WTC11 (cell line): ENCODE data around the gene PTBP2. TPM values are rescaled to one million over a fixed set of nuclear protein-coding genes. Genes with fewer than 3 reads are reported as not detected.

Experiments
- ATAC-seq: fragments of 200-7000 bp; cut with Tn5 transposase; 2 replicates; pipeline ENCODE4 v1.10.0; 2021; ENCODE audit warnings: mild to moderate bottlenecking, moderate library complexity
- CTCF ChIA-PET: fragments of 300-600 bp; sonication (Branson Sonifier 250); formaldehyde crosslinking; loops from one replicate; lab custom pipeline; 2021; ENCODE audit warnings: antibody characterized with exemption; lab: Charles Lee
- POLR2A ChIA-PET: fragments of 350-600 bp; sonication (Branson Sonifier 250); formaldehyde crosslinking; loops from one replicate; lab custom pipeline; 2021; ENCODE audit warnings: antibody characterized with exemption; lab: Charles Lee
- DNase-seq: peaks from one replicate; pipeline ENCODE4 v3.0.0; 2021; ENCODE audit warnings: low spot score
- H3K27ac Mint-ChIP-seq: 2 replicates; pipeline ENCODE4 v1.8.0; 2021; ENCODE audit warnings: mixed read lengths
- H3K27me3 Mint-ChIP-seq: 2 replicates; pipeline ENCODE4 v1.8.0; 2021; ENCODE audit warnings: low read depth, mild to moderate bottlenecking, moderate library complexity, mixed read lengths
- H3K36me3 Mint-ChIP-seq: 2 replicates; pipeline ENCODE4 v1.8.0; 2021; ENCODE audit warnings: mixed read lengths
- H3K4me1 Mint-ChIP-seq: 2 replicates; pipeline ENCODE4 v1.8.0; 2022; ENCODE audit warnings: mixed read lengths
- H3K4me3 Mint-ChIP-seq: 2 replicates; pipeline ENCODE4 v1.8.0; 2021; ENCODE audit warnings: mild to moderate bottlenecking, moderate library complexity, mixed read lengths
- H3K9me3 Mint-ChIP-seq: 2 replicates; pipeline ENCODE4 v1.8.0; 2021; ENCODE audit warnings: mixed read lengths
- CREB1 ChIP-seq: sonication (generic); formaldehyde crosslinking; IDR thresholded peaks from 2 replicates; pipeline ENCODE4 v1.8.0; 2023; ENCODE audit warnings: mild to moderate bottlenecking, missing genetic modification reagents
- FOXP1 ChIP-seq: sonication (generic); formaldehyde crosslinking; IDR thresholded peaks from 2 replicates; pipeline ENCODE4 v1.8.0; 2022; ENCODE audit warnings: missing genetic modification reagents, mild to moderate bottlenecking, moderate library complexity, borderline replicate concordance
- JUN ChIP-seq: sonication (generic); formaldehyde crosslinking; IDR thresholded peaks from 2 replicates; pipeline ENCODE4 v1.8.0; 2023; ENCODE audit warnings: mild to moderate bottlenecking, missing genetic modification reagents
- MXD4 ChIP-seq: fragments of 250-450 bp; sonication (Bioruptor Pico); IDR thresholded peaks from 2 replicates; pipeline ENCODE4 v1.8.0; 2021; ENCODE audit warnings: mild to moderate bottlenecking, moderate library complexity, borderline replicate concordance
- TEAD1 ChIP-seq: sonication (generic); formaldehyde crosslinking; IDR thresholded peaks from 2 replicates; pipeline ENCODE4 v1.8.0; 2022; ENCODE audit warnings: mild to moderate bottlenecking, missing genetic modification reagents
- ZNF263 ChIP-seq: sonication (generic); formaldehyde crosslinking; IDR thresholded peaks from 2 replicates; pipeline ENCODE4 v1.8.1; 2022; ENCODE audit warnings: low read depth, mild to moderate bottlenecking, moderate library complexity, missing genetic modification reagents
- total RNA-seq: library from RNA; stranded (reverse); gene quantifications from 3 replicates; pipeline ENCODE4 v1.2.3, GENCODE V29; 2021
- TF ChIP-seq, protein P1 (sequence below): sonication (generic); formaldehyde crosslinking; IDR thresholded peaks from 2 replicates; pipeline ENCODE4 v1.8.1; 2022; ENCODE audit warnings: mild to moderate bottlenecking, missing genetic modification reagents, moderate library complexity, borderline replicate concordance
- TF ChIP-seq, protein P2 (sequence below): sonication (generic); formaldehyde crosslinking; IDR thresholded peaks from 2 replicates; pipeline ENCODE4 v1.8.1; 2022; ENCODE audit warnings: mild to moderate bottlenecking, moderate library complexity, missing genetic modification reagents
- TF ChIP-seq, protein P3 (sequence below): sonication (generic); formaldehyde crosslinking; IDR thresholded peaks from 2 replicates; pipeline ENCODE4 v1.8.0; 2023; ENCODE audit warnings: mild to moderate bottlenecking, missing genetic modification reagents
- TF ChIP-seq, protein P4 (sequence below): sonication (generic); formaldehyde crosslinking; IDR thresholded peaks from 2 replicates; pipeline ENCODE4 v1.8.1; 2023; ENCODE audit warnings: mild to moderate bottlenecking, missing genetic modification reagents
- TF ChIP-seq, protein P5 (sequence below): sonication (generic); formaldehyde crosslinking; IDR thresholded peaks from 2 replicates; pipeline ENCODE4 v1.8.0; 2022; ENCODE audit warnings: mild to moderate bottlenecking, missing genetic modification reagents
- TF ChIP-seq, protein P6 (sequence below): sonication (generic); formaldehyde crosslinking; conservative IDR thresholded peaks from 2 replicates; pipeline ENCODE4 v1.8.1; 2022; ENCODE audit warnings: mild to moderate bottlenecking, missing genetic modification reagents
- TF ChIP-seq, protein P7 (sequence below): fragments of 250-450 bp; sonication (Bioruptor Pico); IDR thresholded peaks from 2 replicates; pipeline ENCODE4 v1.9.0; 2021; ENCODE audit warnings: moderate library complexity, mild to moderate bottlenecking, inconsistent platforms, borderline replicate concordance
- TF ChIP-seq, protein P8 (sequence below): sonication (generic); formaldehyde crosslinking; conservative IDR thresholded peaks from 2 replicates; pipeline ENCODE4 v1.8.1; 2023; ENCODE audit warnings: mild to moderate bottlenecking, low read depth, missing genetic modification reagents, moderate library complexity
- TF ChIP-seq, protein P9 (sequence below): fragments of 250-450 bp; sonication (Bioruptor Pico); conservative IDR thresholded peaks from 2 replicates; pipeline ENCODE4 v1.9.0; 2021; ENCODE audit warnings: mild to moderate bottlenecking

The PTBP2 gene
- total RNA-seq, 1 experiment from 2014 or later: 50.0 TPM

DNA sequence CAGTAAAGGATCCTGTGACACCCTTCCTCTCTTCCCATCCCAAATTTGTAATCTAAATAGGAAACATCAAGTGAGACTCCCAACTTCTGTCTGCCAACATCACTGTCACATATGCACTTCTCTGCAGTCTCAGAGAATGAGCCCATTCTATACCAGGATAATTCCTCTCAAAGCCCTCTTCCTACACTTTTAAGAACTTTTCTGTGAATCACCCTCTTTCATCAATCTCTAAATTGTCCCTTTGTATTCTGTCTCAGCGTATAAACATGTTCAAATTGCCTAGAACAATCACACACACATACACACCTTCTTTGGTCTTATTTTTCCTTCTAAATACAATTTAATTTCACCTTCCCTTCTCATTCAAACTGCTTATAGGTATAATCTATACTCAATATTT, 111.8 kb downstream of the PTBP2 start:
- ChIA-PET CTCF (no interaction called here), POLR2A (no interaction called here)
- Mint-ChIP-seq H3K4me1 (peaks cover 17% of the 10 kb centered on the region), H3K9me3 (no peaks in the 10 kb centered on the region), H3K36me3 (no peaks in the 10 kb centered on the region), H3K27ac (no peak overlapping the region), H3K4me3 (no peak overlapping the region), H3K27me3 (no peaks in the 10 kb centered on the region)
- ATAC-seq (no peak), DNase-seq (no peak)
- TF ChIP-seq, protein P1, sequence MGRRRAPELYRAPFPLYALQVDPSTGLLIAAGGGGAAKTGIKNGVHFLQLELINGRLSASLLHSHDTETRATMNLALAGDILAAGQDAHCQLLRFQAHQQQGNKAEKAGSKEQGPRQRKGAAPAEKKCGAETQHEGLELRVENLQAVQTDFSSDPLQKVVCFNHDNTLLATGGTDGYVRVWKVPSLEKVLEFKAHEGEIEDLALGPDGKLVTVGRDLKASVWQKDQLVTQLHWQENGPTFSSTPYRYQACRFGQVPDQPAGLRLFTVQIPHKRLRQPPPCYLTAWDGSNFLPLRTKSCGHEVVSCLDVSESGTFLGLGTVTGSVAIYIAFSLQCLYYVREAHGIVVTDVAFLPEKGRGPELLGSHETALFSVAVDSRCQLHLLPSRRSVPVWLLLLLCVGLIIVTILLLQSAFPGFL (CRISPR knock-in tag): no peak

DNA sequence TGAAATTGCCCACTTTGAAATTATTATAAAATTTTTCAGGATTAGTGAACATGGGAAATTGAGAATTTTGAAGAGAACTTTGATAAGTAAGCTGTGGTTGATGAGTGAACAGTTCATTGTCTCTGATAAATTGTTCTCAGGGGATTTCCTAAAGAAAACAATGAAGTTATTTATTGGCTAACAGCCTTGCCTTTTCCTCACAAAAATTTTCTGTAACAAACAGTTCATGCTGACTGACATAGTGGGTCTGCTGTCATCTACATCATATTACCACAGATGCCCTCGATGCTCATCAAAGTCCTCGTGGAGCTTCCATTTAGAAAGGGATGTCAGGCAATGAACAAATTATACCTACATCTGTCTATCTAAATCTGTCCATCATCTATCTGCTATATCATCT, 113.4 kb downstream of the PTBP2 start:
- DNase-seq (no peak), ATAC-seq (no peak)
- ChIA-PET CTCF (no interaction called here), POLR2A (no interaction called here)
- H3K4me3 Mint-ChIP-seq: no peak overlapping the region
- no peak overlapping the region for H3K27ac Mint-ChIP-seq
- TF ChIP-seq, protein P2, sequence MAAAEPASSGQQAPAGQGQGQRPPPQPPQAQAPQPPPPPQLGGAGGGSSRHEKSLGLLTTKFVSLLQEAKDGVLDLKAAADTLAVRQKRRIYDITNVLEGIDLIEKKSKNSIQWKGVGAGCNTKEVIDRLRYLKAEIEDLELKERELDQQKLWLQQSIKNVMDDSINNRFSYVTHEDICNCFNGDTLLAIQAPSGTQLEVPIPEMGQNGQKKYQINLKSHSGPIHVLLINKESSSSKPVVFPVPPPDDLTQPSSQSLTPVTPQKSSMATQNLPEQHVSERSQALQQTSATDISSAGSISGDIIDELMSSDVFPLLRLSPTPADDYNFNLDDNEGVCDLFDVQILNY (CRISPR knock-in tag): no peak
- no peak for TF ChIP-seq CREB1 (CRISPR knock-in tag)
- TF ChIP-seq, protein P3, sequence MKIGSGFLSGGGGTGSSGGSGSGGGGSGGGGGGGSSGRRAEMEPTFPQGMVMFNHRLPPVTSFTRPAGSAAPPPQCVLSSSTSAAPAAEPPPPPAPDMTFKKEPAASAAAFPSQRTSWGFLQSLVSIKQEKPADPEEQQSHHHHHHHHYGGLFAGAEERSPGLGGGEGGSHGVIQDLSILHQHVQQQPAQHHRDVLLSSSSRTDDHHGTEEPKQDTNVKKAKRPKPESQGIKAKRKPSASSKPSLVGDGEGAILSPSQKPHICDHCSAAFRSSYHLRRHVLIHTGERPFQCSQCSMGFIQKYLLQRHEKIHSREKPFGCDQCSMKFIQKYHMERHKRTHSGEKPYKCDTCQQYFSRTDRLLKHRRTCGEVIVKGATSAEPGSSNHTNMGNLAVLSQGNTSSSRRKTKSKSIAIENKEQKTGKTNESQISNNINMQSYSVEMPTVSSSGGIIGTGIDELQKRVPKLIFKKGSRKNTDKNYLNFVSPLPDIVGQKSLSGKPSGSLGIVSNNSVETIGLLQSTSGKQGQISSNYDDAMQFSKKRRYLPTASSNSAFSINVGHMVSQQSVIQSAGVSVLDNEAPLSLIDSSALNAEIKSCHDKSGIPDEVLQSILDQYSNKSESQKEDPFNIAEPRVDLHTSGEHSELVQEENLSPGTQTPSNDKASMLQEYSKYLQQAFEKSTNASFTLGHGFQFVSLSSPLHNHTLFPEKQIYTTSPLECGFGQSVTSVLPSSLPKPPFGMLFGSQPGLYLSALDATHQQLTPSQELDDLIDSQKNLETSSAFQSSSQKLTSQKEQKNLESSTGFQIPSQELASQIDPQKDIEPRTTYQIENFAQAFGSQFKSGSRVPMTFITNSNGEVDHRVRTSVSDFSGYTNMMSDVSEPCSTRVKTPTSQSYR (CRISPR knock-in tag): no peak
- TF ChIP-seq, protein P4, sequence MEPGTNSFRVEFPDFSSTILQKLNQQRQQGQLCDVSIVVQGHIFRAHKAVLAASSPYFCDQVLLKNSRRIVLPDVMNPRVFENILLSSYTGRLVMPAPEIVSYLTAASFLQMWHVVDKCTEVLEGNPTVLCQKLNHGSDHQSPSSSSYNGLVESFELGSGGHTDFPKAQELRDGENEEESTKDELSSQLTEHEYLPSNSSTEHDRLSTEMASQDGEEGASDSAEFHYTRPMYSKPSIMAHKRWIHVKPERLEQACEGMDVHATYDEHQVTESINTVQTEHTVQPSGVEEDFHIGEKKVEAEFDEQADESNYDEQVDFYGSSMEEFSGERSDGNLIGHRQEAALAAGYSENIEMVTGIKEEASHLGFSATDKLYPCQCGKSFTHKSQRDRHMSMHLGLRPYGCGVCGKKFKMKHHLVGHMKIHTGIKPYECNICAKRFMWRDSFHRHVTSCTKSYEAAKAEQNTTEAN: no peak
- no peaks in the 10 kb centered on the region for H3K9me3 Mint-ChIP-seq
- peaks cover 17% of the 10 kb centered on the region for H3K4me1 Mint-ChIP-seq
- no peaks in the 10 kb centered on the region for H3K27me3 Mint-ChIP-seq
- H3K36me3 Mint-ChIP-seq: no peaks in the 10 kb centered on the region

DNA sequence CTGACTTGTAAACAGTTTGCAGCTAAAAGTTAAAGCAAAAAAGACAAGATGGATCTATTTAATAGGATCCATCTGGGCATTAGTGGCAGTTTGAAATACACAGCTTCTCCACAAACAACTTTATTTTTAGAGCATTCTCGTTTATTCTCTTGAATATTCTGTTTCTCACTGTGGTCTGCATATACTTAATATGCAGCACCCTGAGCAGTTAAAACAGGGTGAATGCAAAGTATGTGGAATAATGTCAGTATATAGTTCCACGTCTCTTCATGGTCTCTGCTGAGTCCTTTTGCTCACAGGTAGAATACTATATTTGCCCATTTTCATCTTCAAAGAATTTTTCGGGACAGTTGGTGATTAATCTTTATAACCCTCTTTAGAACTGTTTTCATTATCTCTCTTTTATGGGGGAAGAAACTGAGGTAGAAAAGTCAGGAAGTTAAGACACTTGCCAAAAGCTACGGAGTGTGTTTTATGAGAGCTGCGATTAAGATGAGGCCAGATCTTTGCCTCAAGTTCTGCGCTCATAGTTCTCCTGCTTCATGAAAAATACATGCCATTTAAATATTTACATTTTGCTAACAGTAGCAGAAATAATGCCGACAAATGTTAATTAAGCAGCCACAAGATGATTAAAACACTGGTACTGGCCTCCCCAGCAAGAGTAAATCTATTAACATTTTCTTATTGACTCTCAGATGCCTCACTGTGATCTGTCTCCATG, 115.6 kb downstream of the PTBP2 start:
- CTCF ChIA-PET: interaction anchor here (0.5 kb wide), 1 partner anchor 849 kb away, joined by 3 read pairs; no protein-coding TSS in a partner anchor
- Mint-ChIP-seq H3K27ac (no peak overlapping the region), H3K4me3 (no peak overlapping the region), H3K4me1 (peaks cover 17% of the 10 kb centered on the region), H3K9me3 (peaks cover 2% of the 10 kb centered on the region; the same call in 1 of the 2 replicates), H3K27me3 (no peaks in the 10 kb centered on the region), H3K36me3 (no peaks in the 10 kb centered on the region)
- ATAC-seq (no peak), DNase-seq (no peak)
- POLR2A ChIA-PET: no interaction called here
- TF ChIP-seq, protein P5, sequence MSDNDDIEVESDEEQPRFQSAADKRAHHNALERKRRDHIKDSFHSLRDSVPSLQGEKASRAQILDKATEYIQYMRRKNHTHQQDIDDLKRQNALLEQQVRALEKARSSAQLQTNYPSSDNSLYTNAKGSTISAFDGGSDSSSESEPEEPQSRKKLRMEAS (CRISPR knock-in tag): no peak
- TF ChIP-seq MXD4 (CRISPR knock-in tag) (no peak), ZNF263 (CRISPR knock-in tag) (no peak), CREB1 (CRISPR knock-in tag) (no peak), JUN (CRISPR knock-in tag) (no peak), FOXP1 (no peak), TEAD1 (no peak)
- TF ChIP-seq, protein P2 (CRISPR knock-in tag): no peak
- TF ChIP-seq, protein P6, sequence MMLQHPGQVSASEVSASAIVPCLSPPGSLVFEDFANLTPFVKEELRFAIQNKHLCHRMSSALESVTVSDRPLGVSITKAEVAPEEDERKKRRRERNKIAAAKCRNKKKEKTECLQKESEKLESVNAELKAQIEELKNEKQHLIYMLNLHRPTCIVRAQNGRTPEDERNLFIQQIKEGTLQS (CRISPR knock-in tag): no peak
- TF ChIP-seq, protein P7, sequence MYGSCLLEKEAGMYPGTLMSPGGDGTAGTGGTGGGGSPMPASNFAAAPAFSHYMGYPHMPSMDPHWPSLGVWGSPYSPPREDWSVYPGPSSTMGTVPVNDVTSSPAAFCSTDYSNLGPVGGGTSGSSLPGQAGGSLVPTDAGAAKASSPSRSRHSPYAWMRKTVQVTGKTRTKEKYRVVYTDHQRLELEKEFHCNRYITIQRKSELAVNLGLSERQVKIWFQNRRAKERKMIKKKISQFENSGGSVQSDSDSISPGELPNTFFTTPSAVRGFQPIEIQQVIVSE: no peak
- TF ChIP-seq, protein P8, sequence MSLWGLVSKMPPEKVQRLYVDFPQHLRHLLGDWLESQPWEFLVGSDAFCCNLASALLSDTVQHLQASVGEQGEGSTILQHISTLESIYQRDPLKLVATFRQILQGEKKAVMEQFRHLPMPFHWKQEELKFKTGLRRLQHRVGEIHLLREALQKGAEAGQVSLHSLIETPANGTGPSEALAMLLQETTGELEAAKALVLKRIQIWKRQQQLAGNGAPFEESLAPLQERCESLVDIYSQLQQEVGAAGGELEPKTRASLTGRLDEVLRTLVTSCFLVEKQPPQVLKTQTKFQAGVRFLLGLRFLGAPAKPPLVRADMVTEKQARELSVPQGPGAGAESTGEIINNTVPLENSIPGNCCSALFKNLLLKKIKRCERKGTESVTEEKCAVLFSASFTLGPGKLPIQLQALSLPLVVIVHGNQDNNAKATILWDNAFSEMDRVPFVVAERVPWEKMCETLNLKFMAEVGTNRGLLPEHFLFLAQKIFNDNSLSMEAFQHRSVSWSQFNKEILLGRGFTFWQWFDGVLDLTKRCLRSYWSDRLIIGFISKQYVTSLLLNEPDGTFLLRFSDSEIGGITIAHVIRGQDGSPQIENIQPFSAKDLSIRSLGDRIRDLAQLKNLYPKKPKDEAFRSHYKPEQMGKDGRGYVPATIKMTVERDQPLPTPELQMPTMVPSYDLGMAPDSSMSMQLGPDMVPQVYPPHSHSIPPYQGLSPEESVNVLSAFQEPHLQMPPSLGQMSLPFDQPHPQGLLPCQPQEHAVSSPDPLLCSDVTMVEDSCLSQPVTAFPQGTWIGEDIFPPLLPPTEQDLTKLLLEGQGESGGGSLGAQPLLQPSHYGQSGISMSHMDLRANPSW (CRISPR knock-in tag): no peak
- TF ChIP-seq, protein P9, sequence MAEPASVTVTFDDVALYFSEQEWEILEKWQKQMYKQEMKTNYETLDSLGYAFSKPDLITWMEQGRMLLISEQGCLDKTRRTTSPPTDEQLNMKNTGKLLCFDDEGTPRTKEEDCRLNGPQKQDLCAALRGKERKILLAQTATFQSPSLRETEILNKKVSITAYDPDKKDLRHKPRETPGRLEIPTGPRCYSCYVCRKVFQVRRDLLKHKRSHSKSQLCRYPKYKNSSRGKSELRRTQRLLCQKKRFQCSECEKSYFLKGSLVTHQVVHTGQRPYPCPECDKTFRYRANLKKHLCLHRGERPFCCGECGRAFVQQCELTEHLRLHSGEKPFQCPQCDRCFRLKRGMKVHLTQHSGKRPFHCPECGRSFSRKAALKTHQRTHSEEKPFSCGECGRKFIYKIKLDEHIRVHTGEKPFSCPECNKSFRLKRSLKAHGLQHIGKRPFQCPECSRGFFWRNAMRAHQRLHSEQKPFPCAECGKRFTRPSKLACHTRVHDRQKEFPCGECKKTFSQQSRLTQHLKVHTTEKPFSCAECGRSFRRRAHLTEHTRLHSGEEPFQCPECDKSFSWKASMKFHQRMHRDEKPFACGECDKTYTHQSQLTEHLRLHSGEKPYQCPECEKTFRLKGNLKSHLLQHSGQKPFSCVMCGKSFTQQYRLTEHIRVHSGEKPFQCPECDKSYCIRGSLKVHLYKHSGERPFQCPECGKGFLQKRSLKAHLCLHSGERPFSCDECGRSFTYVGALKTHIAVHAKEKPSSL: no peak
